GM19240 (cell line): ENCODE measurements around the gene TRMT44.

ENCODE experiments used
- DNase-seq: peaks from one replicate; pipeline ENCODE4 v3.0.0; 2011; ENCODE audit warnings: low spot score; ENCODE audit not compliant: insufficient read length

TRMT44 gene

DNA sequence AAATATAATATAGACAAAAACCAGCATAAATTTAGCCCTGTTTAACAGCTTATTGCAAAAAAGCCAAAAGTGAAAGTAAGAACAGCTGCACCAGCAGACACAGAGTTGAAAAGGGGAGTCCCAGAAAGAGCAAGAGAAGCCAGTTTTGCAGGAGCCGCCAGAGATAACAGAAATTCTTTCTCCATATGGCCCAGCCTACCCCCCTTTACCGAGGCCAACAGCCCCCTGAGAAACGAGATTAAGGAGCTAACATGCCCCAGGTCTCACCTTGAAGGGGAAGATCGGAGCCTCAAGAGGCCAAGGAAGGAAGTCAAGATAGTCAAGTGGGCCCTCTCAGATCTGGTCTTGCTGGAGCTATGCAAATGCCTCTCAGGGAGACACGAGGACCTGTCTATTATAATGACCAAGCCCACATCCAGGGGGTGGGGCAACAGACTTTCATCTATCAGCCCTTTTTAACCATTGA lies 4.9 kb upstream of the TRMT44 start:
- peak; percentile 42 for DNase-seq

DNA sequence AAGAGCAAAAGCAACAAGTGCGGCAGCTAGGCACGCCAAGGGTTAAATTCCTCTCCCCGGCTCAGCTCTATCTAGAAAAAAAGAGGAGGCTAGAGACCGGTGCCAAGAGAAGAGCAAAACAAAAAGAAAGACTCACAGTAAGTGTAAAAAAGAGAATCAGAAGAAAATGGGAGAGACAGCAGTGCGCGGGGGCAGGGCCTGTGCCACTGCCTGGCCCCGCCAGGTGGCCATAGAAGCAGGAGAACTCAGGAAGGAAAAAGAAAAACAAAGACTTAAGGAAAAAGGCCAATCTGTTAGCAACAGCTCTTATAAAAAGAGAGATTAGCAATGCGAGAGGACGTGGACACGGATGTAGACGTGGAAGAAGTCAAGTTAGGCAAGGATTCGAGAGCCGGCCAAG lies 3.3 kb upstream of the TRMT44 start:
- DNase-seq: no peak

DNA sequence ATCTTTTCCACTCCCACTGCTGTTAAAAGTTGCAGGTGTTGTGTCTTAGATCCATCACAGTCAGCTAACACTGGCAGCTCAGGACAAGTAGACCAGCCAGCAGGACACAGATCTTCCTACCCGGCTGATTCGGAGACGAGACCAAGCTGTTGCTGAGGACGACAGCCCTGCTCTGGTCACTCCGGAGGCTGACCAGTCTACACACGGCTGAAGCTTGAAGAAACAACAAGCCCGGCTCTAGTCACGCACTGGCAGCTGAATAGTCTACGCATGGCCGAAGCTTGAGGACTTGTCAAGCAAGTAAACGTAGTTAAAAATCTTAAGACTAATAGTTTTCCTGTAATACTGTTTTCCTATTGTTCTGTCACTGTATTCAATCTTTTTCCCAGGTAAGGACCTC lies 1.8 kb upstream of the TRMT44 start:
- DNase-seq: no peak

DNA sequence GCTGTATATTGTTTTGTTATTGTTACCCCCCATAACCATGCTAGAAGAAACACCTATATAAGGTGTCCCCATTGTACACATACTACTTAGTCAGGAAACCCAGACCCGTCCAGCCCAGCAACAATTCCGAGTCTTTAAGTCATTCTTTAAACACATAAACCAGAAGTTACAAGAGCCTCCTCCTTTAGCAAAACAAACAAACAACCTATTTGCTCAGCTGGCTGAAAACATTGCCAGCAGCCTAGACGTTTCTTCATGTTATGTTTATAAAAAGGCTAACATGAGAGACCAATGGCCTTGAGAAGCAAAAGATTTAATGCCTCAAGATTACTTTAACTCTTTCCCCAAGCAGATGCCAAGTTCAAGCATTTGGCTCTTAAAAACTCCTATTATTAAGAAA lies 1.4 kb upstream of the TRMT44 start:
- DNase-seq: no peak

DNA sequence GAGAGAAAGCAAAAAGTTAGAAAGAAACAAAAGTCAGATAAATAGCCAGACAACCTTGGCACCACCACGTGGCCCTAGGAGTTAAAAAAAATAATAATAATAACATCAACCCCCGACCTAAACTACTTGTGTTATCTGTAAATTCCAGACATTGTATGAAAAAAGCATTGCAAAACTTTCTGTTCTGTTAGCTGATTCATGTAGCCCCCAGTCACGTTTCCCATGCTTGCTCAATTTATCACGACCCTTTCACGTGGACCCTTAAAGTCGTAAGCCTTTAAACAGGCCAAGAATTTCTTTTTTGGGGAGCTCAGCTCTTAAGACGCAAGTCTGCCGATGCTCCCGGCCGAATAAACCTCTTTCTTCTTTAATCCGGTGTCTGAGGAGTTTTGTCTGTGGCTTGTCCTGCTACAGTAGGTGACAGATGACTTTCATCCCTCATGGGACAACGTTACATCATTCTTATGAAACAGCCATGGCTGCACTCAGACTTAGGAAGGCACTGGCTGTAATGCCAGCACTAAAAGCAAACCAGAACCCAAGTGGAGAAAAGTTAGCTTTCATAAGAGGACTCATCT lies 574 bp upstream of the TRMT44 start:
- no peak for DNase-seq

DNA sequence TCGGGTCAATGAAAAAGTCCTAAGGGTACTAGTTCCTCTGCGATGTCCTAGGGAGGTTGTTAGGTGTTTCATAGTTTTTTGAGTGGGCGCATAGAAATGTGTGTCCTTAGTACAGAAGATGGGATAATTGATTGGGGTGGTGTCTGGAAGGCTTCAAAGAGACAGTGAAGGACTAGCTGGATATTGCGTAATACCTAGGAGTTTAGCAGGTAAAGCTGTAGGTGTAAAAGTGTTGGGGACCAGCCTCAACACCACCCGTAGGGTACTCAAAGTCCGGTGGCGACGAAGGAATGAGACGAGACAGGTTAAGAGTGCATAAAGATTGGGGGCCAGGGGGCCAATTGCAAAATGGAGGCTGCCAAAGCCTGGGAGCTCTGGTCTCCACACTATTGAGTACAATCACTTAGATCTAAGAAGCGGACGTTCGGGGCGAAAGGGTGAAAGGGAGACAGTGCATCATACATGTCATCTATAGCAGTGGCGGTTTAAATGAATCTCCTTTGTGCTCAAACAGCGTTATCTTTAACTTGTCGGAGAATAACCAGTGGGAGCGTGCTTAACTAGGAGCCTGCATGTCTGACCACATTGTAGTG lies 1.0 kb downstream of the TRMT44 start:
- DNase-seq: no peak

DNA sequence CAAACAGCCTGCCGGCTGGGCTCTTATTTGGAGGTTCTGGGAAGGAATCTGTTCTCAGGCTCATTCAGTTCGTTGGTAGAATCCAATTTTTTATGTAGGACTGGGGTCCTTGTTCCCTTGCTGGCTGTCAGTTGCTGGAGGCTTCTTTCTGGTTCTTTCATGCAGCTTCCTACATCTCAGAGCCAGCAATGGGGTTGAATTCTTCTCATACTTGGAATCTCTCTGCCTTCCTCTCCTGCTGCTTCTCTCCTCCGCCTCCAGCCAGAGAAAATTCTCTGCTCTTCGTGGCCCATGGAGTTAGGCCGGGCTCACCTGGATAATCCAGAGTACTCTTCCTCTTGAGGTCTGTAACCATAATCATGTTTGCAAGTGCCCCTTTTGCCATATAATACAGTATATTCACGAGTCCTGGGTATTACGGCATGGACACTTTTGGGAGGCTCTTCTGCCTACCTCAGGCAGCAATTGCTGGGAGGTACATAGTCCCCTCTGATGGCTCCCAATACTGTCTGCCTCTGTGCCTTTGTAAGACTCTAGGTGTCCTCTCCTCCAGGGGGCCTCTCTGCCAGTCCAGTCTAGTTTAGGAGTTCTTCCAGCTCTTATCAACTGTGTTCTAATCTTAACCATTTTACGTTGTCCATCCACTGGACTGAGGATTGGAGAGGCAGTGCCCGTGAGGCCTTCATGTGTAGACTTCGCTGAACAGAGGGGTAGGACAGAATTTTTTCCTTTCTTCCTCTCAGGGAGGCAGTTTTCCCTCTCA lies 2.2 kb downstream of the TRMT44 start:
- DNase-seq: no peak

DNA sequence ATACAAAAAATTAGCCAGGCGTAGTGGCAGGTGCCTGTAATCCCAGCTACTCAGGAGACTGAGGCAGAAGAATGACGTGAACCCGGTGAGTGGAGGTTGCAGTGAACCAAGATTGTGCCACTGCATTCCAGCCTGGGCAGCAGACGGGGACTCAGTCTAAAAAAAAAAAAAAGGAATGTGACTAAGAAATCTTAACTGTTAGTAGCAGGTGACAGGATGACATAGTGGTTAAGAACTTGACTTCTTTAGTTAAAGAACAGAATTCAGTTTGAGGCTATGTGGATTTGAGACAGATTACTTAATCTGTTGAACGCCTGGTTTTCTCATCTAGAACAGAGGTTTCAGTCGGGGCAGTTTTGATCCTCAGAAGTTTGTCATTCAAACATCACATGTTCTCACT lies 3.2 kb downstream of the TRMT44 start:
- no peak for DNase-seq

DNA sequence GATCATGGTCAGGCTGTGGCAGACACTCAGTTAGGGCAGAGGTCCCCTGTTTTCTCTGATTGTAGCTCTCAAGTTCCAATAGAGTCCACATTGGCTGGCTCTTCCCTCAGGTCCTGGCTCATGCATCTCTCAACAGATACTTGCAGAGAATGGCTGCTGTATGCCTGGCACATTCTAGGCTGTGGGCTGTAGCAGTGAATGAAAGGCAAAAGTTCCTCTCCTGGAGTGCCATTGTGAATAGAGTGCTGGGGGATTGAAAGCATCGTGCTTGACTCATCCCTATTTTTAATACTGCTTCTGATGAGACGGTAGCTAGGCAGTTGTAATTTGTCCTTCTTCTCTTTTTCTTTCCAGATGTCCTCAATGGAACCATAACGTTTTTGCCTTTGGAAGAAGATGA lies 5.5 kb downstream of the TRMT44 start:
- no peak for DNase-seq

DNA sequence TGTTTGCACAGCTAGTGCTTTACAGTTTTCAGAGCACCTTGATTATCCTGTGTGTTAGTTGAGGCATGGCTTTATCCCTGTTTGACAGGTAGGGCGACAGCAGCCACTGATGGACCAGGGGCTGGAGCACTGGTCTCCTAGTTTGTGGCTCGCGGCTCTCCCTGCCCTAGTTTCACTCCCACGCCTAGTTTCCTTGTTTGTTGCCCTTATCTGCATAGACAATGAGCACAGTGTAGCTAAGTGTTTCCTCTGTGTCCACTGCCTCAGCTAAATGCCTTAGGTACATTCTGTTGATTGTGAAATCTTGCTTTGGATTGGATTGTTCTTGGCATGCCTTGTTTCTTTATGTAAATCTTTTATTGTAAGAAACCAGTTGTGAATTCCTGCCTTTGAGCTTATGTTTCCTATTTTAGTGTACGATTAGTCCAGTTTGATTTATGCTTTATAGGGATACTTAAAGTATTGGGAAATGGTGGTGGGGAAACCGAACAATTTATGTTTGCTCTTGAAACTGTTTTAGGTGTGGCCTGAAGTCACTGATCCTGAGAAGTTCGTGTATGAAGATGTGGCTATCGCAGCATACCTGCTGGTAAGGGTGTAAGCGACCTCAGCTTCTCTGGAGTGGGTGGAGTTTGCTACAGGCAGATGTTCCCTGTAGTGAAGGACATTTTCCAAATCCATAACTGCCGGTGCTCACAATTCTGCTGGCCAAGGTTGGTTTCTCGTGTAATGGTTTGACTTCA lies 11.0 kb downstream of the TRMT44 start:
- no peak for DNase-seq

DNA sequence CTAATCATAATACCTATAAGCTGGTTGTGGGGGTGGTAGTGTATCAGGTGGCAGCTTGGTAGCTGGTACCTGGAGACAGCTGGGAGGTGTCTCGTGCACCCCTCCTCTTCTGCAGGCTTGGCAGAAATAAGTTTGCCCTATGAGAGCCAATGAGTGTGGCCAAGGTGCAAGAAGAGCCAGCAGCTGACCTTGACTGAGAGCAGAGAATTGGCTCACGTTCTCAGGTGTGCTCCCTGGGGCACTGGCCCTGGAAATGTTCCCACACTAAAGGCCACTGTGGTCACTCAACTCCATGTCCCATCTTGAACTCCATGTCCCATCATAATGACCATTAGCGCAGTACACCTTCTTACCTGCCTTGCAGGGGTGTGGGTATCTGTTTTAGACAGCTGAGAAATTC lies 13.4 kb downstream of the TRMT44 start:
- no peak for DNase-seq

DNA sequence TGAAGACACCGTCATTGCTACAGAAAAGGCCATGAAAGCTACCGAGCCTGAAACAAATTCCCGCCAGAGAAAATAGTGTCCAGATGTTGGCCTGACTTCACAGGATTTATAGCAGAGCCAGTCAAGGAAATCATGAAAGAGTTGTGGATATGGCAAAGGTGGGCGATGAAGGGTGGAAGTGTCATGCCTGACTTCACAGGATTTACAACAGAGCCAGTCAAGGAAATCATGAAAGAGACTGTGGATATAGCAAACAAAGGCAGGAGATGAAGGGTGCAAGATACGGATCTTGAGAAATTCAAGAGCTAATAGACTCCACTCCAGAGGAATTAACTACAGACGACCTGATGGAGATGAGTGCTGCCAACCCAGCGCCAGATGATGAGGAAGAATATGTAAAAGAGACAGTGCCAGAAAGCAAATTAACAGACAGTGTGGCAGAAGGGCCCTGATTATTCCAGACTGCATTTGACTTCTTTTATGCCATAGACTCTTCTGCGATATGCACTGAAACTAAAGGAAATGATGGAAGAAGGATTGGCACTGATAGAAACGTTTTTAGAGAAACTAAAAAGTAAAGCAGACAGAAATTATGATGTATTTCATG lies 17.2 kb downstream of the TRMT44 start:
- DNase-seq: no peak

DNA sequence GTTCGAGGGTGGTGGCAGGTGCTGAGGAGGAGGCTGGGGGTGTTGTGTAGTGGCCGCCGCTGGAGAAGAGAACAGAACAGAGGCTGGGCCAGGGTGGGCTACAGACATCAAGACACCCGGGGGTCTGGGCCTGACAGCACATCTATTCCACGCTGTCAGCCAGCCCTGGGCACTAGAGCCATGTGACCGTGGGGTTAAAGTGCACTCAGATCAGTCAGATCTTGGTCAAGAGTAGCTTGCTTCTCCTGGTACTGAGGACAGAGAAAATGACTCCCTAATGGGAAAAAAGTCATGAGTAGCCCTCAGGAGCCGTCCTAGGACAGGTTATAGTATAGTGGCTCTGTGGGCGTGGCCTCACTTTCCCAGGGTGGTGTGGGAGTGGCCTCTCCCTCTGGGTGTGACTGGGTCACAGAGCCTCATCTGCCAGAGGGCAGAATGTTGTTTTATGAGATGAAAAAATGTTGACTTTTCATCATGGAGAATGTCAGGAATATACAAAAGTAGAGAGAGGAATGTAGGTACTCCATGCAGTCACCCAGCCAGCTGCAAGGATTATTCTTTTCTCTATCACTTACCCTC lies 19.4 kb downstream of the TRMT44 start:
- no peak for DNase-seq

DNA sequence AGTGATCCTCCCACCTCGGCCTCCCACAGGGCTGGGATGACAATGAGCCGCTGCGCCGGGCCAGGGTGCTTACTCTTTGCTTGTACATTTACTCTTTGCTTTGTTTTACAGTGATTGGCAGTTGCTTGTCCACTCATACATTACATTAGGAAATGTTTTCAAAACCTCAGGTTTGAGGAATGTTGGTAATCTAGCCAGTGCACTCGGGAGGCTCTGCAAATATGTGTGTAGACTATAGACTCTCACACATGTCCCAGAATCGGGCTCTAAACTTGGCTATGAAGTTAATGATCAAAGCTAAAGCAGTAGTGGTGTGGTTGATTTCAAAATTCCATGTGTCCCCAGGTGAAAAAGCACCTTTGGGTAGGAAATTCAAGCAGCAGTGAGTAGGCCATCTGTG lies 20.5 kb downstream of the TRMT44 start:
- DNase-seq: no peak

DNA sequence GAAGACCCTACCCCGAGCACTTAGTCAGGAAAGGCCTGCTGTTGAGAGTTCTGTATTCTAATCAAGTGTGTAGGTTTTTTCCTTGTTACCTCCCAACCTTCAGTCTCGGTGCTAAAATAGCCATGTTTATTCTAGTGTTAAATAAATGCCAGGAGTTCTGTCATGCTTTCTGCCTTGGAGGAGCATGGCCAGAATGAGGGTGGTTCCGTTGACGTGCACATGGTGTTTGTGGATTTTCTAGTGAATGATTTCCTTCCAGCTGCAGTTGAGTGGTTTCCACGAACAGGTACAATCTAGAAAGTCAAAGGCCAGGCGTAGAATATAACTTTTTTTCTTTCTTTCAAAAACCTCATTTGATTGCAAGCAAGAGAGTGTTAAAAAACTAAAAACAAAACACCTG lies 21.0 kb downstream of the TRMT44 start:
- no peak for DNase-seq

DNA sequence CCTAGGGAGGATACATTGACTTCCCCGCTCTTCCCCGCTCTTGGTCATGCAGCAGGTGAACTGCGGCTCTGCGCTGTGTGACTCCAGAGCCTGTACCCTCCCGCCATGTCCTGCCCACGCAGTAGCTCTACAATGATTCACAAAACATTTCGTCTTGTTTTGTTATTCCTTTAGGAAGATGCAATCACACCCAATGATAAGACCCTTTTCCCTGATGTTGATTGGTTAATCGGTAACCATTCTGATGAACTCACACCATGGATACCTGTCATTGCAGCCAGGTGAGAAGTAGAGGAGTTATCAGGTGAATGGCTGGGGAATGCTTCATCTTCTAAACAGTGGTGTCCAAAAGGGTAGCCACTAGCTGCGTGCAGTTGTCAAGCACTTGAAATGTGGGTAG lies 23.2 kb downstream of the TRMT44 start:
- no peak for DNase-seq

DNA sequence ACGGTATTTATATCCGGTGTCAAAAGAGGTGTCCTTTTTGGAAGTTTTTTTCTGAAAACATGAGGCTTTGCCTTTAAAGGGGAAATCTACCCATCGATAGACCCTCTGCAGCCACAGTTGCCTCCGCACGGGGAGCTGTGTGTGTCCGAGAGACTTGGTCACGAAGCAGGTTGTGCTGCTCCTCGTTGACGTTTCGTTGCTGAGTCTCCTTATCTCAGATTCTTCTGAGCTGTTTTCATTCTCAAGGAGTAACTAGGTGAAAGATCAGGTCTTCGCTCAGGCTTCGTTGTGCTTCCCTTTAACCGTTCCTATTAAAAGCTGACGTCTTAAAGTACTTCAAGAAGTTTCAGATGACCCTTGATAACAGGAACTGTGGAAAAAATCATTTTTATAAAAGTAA lies 23.8 kb downstream of the TRMT44 start:
- DNase-seq: no peak

DNA sequence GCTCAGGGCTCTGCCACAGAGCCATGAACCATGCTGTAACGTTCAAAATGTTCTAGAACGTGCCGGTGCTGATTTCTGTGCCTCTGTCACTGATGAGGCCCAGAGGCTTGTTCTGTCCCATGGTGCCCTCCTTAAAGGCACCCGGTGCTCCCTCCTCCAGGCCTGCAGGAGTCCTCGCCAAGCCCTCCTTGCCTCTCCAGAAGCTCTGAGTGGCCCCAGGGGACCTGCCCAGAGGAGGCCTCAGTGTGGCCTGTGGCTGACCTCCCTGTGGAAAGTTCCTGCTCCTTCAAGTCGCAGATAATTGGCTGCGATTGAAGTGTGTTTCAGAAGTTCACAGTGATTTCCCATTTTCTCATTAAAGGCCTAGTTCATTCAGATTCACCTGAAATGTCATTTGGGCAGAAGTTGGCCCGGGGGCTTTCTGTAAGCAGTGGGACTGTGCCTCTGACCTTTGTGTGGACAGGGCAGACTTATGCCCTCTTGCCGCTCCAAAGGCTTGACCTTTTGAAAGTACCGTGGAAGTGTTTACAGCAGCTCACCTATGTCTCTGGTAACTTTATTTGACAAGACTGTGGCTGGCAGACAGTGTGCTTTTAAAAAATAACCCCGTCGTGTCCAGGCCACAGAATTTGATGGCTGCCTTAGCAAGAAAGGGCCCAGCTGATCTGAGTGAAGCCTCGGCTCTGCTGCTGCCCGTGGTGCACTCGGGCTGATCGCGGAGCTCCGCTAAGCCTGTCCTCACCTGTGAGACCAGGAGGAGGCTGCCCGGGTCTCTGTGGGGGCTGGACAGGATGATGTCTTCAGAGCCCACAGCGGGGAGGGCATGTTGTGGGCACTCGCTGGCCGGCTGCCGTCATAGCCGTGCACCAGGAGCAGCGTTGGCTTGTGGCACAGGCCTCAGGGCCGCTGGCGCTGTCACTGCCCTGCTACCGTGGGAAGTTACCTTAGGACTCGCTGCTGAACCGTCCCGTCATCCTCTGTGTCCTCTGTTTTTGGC lies 25.3 kb downstream of the TRMT44 start:
- DNase-seq: no peak

DNA sequence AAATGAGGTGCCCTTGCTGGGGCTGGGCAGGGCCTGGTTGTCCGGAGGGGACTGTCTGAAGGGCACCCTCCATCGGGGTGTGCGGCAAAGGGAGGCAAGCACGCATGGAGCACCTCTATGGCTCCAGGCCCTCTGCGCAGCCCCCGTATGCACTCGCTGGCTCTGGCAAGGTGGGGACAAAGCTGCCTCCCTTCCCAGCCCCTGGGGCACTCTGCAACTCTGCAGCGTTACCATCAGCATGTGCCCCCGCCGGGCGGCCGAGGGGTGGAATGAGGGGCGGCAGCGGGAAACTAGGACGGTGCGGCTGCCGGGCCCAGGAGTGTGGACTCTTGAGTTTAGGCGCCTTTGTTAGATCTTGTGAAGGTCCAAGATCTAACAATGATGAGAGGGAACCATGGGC lies 26.4 kb downstream of the TRMT44 start:
- DNase-seq: no peak
